ENCODE measurements around the gene PRKCH.

- TF ChIP-seq CTCF (IDR thresholded peaks at IDR 0.05) (no peak), POLR2A (IDR thresholded peaks at IDR 0.05) (no peak), POLR2AphosphoS5 (IDR thresholded peaks at IDR 0.05) (no peak)
Measured at GRCh38 chr14:61484031-61484430, 162.7 kb downstream of the PRKCH start.
